ENCODE measurements around the gene MYH10.

Gene MYH10

DNA sequence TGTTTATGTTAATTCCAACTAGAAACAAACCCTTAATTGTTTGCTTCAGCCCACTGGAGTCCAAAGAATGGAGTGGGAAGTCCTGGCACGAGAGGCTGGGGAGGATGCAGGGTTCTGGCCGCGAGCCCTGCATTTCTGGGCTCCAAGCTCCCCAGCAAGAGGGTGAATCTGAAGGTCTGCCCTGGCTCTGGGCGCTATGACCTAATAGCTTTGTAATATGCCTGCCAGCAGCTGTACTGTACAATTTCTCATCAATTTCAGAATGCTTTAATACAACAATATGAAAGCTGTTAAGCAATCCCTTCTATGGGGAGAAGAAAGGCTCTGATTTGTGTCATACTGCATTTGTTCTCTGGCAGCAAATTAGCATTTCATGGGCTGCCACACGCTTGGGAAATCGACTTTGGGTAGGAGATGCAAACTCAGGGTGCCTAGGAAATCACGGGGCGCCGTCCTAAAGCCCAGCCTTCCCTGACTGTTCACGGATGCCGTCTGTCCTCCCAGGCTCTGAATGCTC lies 151.0 kb downstream of the MYH10 start:
- H3K4me3 ChIP-seq (ENCODE audit: low read depth, low read length), result no peak overlapping the region
- TF ChIP-seq, protein P1, sequence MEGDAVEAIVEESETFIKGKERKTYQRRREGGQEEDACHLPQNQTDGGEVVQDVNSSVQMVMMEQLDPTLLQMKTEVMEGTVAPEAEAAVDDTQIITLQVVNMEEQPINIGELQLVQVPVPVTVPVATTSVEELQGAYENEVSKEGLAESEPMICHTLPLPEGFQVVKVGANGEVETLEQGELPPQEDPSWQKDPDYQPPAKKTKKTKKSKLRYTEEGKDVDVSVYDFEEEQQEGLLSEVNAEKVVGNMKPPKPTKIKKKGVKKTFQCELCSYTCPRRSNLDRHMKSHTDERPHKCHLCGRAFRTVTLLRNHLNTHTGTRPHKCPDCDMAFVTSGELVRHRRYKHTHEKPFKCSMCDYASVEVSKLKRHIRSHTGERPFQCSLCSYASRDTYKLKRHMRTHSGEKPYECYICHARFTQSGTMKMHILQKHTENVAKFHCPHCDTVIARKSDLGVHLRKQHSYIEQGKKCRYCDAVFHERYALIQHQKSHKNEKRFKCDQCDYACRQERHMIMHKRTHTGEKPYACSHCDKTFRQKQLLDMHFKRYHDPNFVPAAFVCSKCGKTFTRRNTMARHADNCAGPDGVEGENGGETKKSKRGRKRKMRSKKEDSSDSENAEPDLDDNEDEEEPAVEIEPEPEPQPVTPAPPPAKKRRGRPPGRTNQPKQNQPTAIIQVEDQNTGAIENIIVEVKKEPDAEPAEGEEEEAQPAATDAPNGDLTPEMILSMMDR (IDR thresholded peaks at IDR 0.05; ENCODE audit: low read depth, low read length), result no peak
- in situ Hi-C loops (cut with HindIII; ENCODE audit: low sequenced_read_pairs), result no loop called here
- DNase-seq (ENCODE audit: low read depth, low spot score), result peak; percentile 36

DNA sequence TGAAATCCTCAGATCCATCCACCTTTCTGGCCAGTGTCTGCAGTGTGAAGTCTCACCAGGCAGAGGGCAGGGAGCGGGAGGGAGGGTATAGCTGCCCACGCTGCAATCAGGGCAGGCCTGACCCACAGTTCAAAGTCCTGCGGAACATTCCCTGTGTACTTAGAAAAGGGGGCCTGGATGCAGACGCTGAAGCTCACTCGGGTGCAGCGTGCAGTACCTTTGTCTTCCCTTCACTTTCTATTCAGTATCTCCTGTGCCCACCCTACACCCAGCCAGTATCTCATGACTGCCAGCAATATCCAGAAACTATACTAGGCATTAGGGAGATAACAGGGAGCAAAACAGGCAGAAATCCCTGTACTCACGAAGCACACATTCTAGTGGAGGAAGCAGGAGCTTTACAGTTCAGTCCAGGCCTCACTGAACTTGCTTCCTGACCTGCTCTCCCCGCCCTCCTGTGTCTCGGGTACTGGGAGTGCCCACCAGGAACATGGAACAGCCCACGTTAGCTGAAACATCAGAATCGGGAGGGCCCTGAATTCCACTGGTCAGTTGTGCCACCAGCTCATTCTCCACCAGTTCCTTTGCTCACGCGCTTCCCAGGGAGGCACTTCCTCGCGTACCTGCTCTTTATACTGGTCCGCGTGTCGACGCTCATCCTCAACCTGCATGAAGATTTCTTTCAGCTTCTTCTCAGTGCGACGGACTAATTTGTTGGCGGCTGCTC lies 152.6 kb downstream of the MYH10 start:
- in situ Hi-C loops (cut with HindIII; ENCODE audit: low sequenced_read_pairs), result no loop called here
- H3K4me3 ChIP-seq (ENCODE audit: low read depth, low read length), result no peak overlapping the region
- no peak for DNase-seq (ENCODE audit: low read depth, low spot score)
- TF ChIP-seq, protein P1 (IDR thresholded peaks at IDR 0.05; ENCODE audit: low read depth, low read length), result no peak

DNA sequence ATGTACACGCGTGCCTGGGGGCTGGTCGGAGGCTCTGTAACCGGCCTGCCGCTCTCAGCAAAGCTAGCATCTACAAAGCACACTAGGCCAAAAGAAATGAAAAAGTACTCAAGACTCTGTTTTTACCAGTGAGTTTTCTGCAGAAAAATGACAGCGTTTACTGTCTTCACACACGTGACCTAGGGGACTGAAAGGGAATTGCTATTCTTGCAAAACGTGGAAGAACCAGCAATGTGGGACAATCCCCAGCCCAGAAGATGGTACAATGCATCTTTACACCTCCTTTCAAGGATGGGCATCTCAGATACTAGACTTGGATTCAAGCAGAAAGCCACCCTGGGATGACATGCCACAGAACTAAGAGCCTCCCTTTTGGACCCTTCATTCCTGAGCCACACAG lies 153.4 kb downstream of the MYH10 start:
- in situ Hi-C loops (cut with HindIII; ENCODE audit: low sequenced_read_pairs), result no loop called here
- TF ChIP-seq, protein P1 (IDR thresholded peaks at IDR 0.05; ENCODE audit: low read depth, low read length), result no peak
- H3K4me3 ChIP-seq (ENCODE audit: low read depth, low read length), result no peak overlapping the region
- no peak for DNase-seq (ENCODE audit: low read depth, low spot score)

DNA sequence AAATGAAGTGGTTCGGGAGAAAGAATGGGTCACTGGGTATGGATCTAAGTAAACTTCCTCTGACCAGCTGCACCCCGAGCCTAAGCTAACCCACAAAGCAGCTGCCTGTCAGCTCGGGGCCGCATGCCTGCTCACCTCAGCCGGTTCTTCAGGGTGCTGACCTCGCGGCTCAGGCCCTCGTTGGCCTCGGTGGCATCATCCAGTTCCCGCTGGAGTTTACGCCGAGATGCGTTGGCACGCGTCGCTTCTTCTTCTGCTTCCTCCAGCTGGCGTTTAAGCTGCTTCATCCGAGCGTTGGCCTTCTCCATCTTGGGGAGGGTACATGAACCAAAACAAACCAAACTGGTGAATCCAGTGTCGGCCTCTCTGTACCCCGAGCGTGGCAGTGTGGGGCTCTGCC lies 153.8 kb downstream of the MYH10 start:
- in situ Hi-C loops (cut with HindIII; ENCODE audit: low sequenced_read_pairs), result no loop called here
- H3K4me3 ChIP-seq (ENCODE audit: low read depth, low read length), result no peak overlapping the region

DNA sequence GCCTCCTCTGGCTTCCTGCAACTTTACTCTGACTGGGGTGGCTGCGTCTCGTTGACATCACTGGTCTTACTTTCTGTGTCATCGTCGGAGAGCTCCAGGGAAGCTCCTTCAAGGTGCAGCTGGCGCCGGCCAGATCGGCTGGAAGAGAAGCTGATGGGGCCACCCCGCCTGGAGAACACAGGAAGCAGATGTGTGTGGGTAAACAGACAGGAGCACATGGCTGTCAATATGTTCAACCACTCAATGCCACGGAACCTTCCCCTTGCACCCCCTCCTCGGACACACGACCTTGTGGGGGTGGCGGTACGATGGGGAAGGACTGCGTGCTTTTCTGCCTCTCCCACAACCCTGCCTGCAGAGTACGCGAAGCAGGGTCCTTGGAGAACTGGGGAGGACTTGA lies 154.7 kb downstream of the MYH10 start:
- DNase-seq (ENCODE audit: low read depth, low spot score), result no peak
- no peak overlapping the region for H3K4me3 ChIP-seq (ENCODE audit: low read depth, low read length)
- TF ChIP-seq, protein P1 (IDR thresholded peaks at IDR 0.05; ENCODE audit: low read depth, low read length), result no peak
- in situ Hi-C loops (cut with HindIII; ENCODE audit: low sequenced_read_pairs), result no loop called here

More for the DNA sequence above, 153.8 kb downstream of the MYH10 start:
- DNase-seq (ENCODE audit: low read depth, low spot score), result no peak
- TF ChIP-seq, protein P1 (IDR thresholded peaks at IDR 0.05; ENCODE audit: low read depth, low read length), result no peak

DNA sequence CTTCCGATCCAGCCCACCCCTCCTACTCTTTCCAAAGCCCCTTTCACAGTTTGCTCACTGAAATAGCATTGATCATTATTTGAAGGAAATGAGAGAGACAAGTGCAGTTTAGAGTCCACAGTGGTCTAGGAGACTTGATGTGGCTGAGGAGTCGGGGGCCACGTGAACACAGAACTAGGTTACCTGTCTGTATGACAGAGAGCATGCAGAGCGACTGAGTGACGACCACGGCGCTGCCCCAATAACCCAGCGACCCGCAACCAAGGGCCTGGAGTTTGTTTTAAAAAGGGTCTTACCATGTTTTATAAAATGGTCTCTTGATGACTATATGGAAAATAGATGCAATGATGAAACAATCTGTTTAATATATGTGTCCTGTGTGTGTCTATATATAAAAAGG lies 155.3 kb downstream of the MYH10 start:
- no peak overlapping the region for H3K4me3 ChIP-seq (ENCODE audit: low read depth, low read length)
- in situ Hi-C loops (cut with HindIII; ENCODE audit: low sequenced_read_pairs), result no loop called here
- DNase-seq (ENCODE audit: low read depth, low spot score), result no peak
- TF ChIP-seq, protein P1 (IDR thresholded peaks at IDR 0.05; ENCODE audit: low read depth, low read length), result no peak

Data from astrocyte of the spinal cord (primary cell).